ENCODE results near the gene ABCF2.

GRCh38 chr7:151176401-151176800 lies 50.6 kb downstream of the ABCF2 start:
- no peak for TF ChIP-seq CTCF (IDR thresholded peaks at IDR 0.05 in 8 of 11, conservative IDR thresholded peaks at IDR 0.05 in 3 of 11)
- TF ChIP-seq POLR2AphosphoS5 (IDR thresholded peaks at IDR 0.05) = no peak

All from spleen (tissue), 7 donors.